K562 (cell line): ENCODE results near the gene NCBP2. TPM values are rescaled to one million over a fixed set of nuclear protein-coding genes. Genes with fewer than 3 reads are reported as not detected.

Source experiments
- CREB1 ChIP-seq, 2 experiments: sonication (generic) in 1 of 2; formaldehyde crosslinking in 1 of 2; IDR thresholded peaks; 2 replicates each; pipeline versions ENCODE4 v1.6.1 to v1.8.0; 2012 to 2022; ENCODE audit warnings: inconsistent platforms in 1 of 2, mild to moderate bottlenecking in 1 of 2, missing genetic modification reagents in 1 of 2, moderate library complexity in 1 of 2
- DLX4 ChIP-seq: fragments of 250-450 bp; sonication (Bioruptor Pico); IDR thresholded peaks from 2 replicates; pipeline ENCODE4 v1.6.1; 2021; ENCODE audit warnings: mild to moderate bottlenecking
- FOXJ3 ChIP-seq: sonication (generic); formaldehyde crosslinking; IDR thresholded peaks from 2 replicates; pipeline ENCODE4 v1.4.0; 2020; ENCODE audit warnings: mild to moderate bottlenecking, missing genetic modification reagents
- JUNB ChIP-seq: fragments of 450-650 bp; formaldehyde crosslinking; conservative IDR thresholded peaks from 2 replicates; pipeline ENCODE4 v1.4.0; 2020; ENCODE audit warnings: mild to moderate bottlenecking
- MXD1 ChIP-seq: fragments of 250-450 bp; sonication (Bioruptor Pico); IDR thresholded peaks from 2 replicates; pipeline ENCODE4 v1.8.0; 2021; ENCODE audit warnings: borderline replicate concordance, mild to moderate bottlenecking, moderate library complexity; ENCODE audit not compliant: poor library complexity, severe bottlenecking
- MYNN ChIP-seq, 2 experiments: sonication (generic); formaldehyde crosslinking in 1 of 2; IDR thresholded peaks; 2 replicates each; pipeline versions ENCODE4 v1.5.0 to v1.6.1; 2016 to 2020; ENCODE audit warnings: antibody characterized with exemption in 1 of 2, missing genetic modification reagents in 1 of 2
- NR2C1 ChIP-seq, 2 experiments: fragments of 450-650 bp; IDR thresholded peaks; 2 replicates each; pipeline ENCODE4 v1.6.1; 2017; ENCODE audit warnings: mild to moderate bottlenecking in 2 of 2, antibody characterized with exemption in 1 of 2, inconsistent platforms in 1 of 2, missing compliant biosample characterization in 1 of 2, missing genetic modification characterization in 1 of 2
- PHTF2 ChIP-seq: fragments of 250-450 bp; sonication (Bioruptor Pico); IDR thresholded peaks from 2 replicates; pipeline ENCODE4 v1.5.0; 2021; ENCODE audit warnings: mild to moderate bottlenecking
- POLR2A ChIP-seq: fragments of 450-650 bp; conservative IDR thresholded peaks from 2 replicates; pipeline ENCODE4 v1.6.1; 2016
- PURB ChIP-seq: sonication (generic); formaldehyde crosslinking; IDR thresholded peaks from 2 replicates; pipeline ENCODE4 v1.9.0; 2021; ENCODE audit warnings: low read depth, mild to moderate bottlenecking, missing genetic modification reagents
- RAD51 ChIP-seq: fragments of 450-650 bp; IDR thresholded peaks from 2 replicates; pipeline ENCODE4 v1.7.1; 2016; ENCODE audit warnings: low read depth, mild to moderate bottlenecking, borderline replicate concordance
- RBM14 ChIP-seq: fragments of 200-400 bp; formaldehyde crosslinking; IDR thresholded peaks from 2 replicates; pipeline ENCODE4 v1.6.1; 2018; ENCODE audit warnings: low read depth, mild to moderate bottlenecking, low read length, moderate library complexity, borderline replicate concordance; ENCODE audit not compliant: insufficient read depth
- SIN3A ChIP-seq, 2 experiments: fragments of 150-350 bp in 1 of 2; IDR thresholded peaks; 2 replicates each; pipeline ENCODE4 v1.6.1; 2011 to 2016; ENCODE audit warnings: borderline replicate concordance in 2 of 2, low read depth in 2 of 2, low read length in 2 of 2, mild to moderate bottlenecking in 2 of 2, moderate library complexity in 2 of 2; ENCODE audit not compliant: control insufficient read depth in 1 of 2
- SMAD4 ChIP-seq: fragments of 250-450 bp; sonication (Bioruptor Pico); conservative IDR thresholded peaks from 2 replicates; pipeline ENCODE4 v1.8.0; 2021; ENCODE audit warnings: inconsistent platforms, mild to moderate bottlenecking, moderate library complexity
- SUPT5H ChIP-seq: fragments of 450-650 bp; IDR thresholded peaks from 2 replicates; pipeline ENCODE4 v1.6.1; 2016
- TFAM ChIP-seq: fragments of 250-450 bp; sonication (Bioruptor Pico); conservative IDR thresholded peaks from 2 replicates; pipeline ENCODE4 v1.5.0; 2021; ENCODE audit warnings: mild to moderate bottlenecking, moderate library complexity
- XRCC5 ChIP-seq: fragments of 200-400 bp; formaldehyde crosslinking; IDR thresholded peaks from 2 replicates; pipeline ENCODE4 v1.6.1; 2017; ENCODE audit warnings: low read depth, mild to moderate bottlenecking, low read length
- ZBTB17 ChIP-seq: fragments of 450-650 bp; formaldehyde crosslinking; IDR thresholded peaks from 2 replicates; pipeline ENCODE4 v1.4.0; 2020; ENCODE audit warnings: mild to moderate bottlenecking
- ZBTB7A ChIP-seq: IDR thresholded peaks from 2 replicates; pipeline ENCODE4 v1.6.1; 2011; ENCODE audit warnings: low read depth, mild to moderate bottlenecking, low read length, moderate library complexity, borderline replicate concordance; ENCODE audit not compliant: control insufficient read depth
- ZNF165 ChIP-seq: fragments of 250-450 bp; sonication (Bioruptor Pico); IDR thresholded peaks from 2 replicates; pipeline ENCODE4 v1.4.0; 2020; ENCODE audit warnings: borderline replicate concordance
- ZNF436 ChIP-seq: fragments of 250-450, 450-650 bp; sonication (Bioruptor Pico); formaldehyde crosslinking; IDR thresholded peaks from 2 replicates; pipeline ENCODE4 v1.7.0; 2020; ENCODE audit warnings: mild to moderate bottlenecking
- ZNF696 ChIP-seq: fragments of 250-450 bp; sonication (Bioruptor Pico); conservative IDR thresholded peaks from 2 replicates; pipeline ENCODE4 v1.4.0; 2020; ENCODE audit warnings: mild to moderate bottlenecking, moderate library complexity
- polyA plus RNA-seq, 8 experiments: library from polyadenylated mRNA; depleted of rRNA in 4 of 8; stranded (reverse) in 5 of 8; unstranded in 3 of 8; fragments of >200 nt; fragmentation: Nextera tagmentation in 2 of 8; fragmentation: Illumina TruSeq in 1 of 8; extraction: Ambion mirVana in 2 of 8; extraction: Trizol in 1 of 8; gene quantifications; 2 replicates each; pipeline versions ENCODE4 v1.2.1 to v1.2.3, GENCODE V29; 2011 to 2014; ENCODE audit warnings: inconsistent platforms in 1 of 8, missing spikeins in 1 of 8
- total RNA-seq, 7 experiments: library from RNA; depleted of rRNA in 6 of 7; stranded (reverse); fragments of >200 nt in 6 of 7; fragmentation: Illumina TruSeq in 2 of 7; extraction: Trizol in 2 of 7; gene quantifications; 2 replicates each; pipeline versions ENCODE4 v1.2.1 to v1.2.3, GENCODE V29; 2011 to 2021; ENCODE audit warnings: low replicate concordance in 1 of 7
- TF ChIP-seq, protein P1 (sequence below), 2 experiments: fragments of 450-650 bp; IDR thresholded peaks; 2 replicates each; pipeline ENCODE4 v1.6.1; 2016

NCBP2 gene
- total and polyA plus RNA-seq, 9 of the 15 experiments (the other 6 are each of a cell fraction or from before 2014, with no cell fraction given): 56.4 to 102 (median 82.3) TPM

DNA sequence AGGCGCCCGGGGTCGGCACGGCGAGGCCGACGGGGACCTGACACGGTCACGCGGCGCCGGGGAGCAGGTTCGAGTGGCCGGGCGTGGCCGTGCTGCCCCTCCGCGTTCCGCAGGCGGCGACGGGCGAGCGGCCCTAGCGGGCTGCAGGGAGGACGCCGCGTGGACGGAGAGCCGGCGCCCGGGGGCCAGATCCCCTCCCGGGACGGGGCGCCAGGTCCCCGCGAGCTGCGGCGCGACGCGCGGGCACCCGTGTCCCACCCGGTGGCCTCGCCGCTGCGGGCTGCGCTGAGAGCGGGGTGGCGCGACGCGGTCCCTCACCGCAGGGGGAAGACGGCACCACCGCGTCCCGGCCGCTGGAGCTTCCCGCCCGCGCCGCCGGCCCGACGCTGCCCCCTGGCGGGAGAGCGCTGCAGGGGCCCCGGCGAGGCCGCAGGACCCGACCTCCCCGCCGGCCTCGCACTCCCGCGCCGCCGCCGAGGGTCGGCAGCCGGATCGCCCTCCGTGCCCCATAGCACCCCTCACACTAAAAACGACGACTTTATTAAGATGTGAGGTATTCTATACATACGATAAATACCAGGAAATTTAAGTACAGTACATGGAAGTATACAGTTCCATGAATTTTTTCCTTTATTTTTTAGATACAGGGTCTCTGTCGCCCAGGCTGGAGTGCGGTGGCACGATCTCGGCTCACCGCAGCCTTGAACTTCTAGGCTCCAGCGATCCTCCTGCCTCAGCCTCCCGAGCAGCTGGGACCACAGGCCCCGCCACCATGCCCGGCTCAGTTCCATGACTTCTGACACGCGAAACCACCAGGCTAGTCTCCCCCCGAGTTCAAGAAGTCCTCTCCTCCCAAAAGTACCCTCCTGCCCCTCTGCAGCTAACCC, 27.6 kb upstream of the NCBP2 start (continued):
- TF ChIP-seq DLX4: no peak
- TF ChIP-seq PHTF2: no peak
- TF ChIP-seq POLR2A: no peak
- TF ChIP-seq SMAD4 (CRISPR knock-in tag): peak; percentile 80
- TF ChIP-seq XRCC5: no peak
- no peak for TF ChIP-seq MYNN (IDR thresholded peaks at IDR 0.05)
- no peak for TF ChIP-seq MYNN (CRISPR knock-in tag; IDR thresholded peaks at IDR 0.05)
- no peak for TF ChIP-seq TFAM
- TF ChIP-seq FOXJ3 (CRISPR knock-in tag): no peak
- TF ChIP-seq NR2C1 (IDR thresholded peaks at IDR 0.05): no peak
- no peak for TF ChIP-seq NR2C1 (tag; IDR thresholded peaks at IDR 0.05)
- TF ChIP-seq SUPT5H: no peak
- peak; percentile 93 for TF ChIP-seq ZBTB7A
- TF ChIP-seq CREB1 (IDR thresholded peaks at IDR 0.05): no peak
- TF ChIP-seq CREB1 (CRISPR knock-in tag; IDR thresholded peaks at IDR 0.05): no peak
- TF ChIP-seq ZNF696: no peak
- no peak for TF ChIP-seq JUNB
- TF ChIP-seq MXD1 (CRISPR knock-in tag): no peak
- TF ChIP-seq SIN3A (IDR thresholded peaks at IDR 0.05; ENCODE audit: borderline replicate concordance in 2 of 2, control insufficient read depth in 1 of 2, low read depth in 2 of 2, low read length in 2 of 2): peak in 1 of 2 experiments; percentile 42; a peak in 1 of 4 replicates
- no peak for TF ChIP-seq ZNF436 (CRISPR knock-in tag)
- TF ChIP-seq RBM14: no peak
- TF ChIP-seq, protein P1, sequence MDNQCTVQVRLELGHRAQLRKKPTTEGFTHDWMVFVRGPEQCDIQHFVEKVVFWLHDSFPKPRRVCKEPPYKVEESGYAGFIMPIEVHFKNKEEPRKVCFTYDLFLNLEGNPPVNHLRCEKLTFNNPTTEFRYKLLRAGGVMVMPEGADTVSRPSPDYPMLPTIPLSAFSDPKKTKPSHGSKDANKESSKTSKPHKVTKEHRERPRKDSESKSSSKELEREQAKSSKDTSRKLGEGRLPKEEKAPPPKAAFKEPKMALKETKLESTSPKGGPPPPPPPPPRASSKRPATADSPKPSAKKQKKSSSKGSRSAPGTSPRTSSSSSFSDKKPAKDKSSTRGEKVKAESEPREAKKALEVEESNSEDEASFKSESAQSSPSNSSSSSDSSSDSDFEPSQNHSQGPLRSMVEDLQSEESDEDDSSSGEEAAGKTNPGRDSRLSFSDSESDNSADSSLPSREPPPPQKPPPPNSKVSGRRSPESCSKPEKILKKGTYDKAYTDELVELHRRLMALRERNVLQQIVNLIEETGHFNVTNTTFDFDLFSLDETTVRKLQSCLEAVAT (IDR thresholded peaks at IDR 0.05): no peak
- no peak for TF ChIP-seq RAD51
- no peak for TF ChIP-seq PURB
- no peak for TF ChIP-seq ZBTB17 (CRISPR knock-in tag)
- no peak for TF ChIP-seq ZNF165 (CRISPR knock-in tag)
